Measurements from ENCODE around the gene ATP11A. TPM values are rescaled to one million over a fixed set of nuclear protein-coding genes. Genes with fewer than 3 reads are reported as not detected.
A peak's percentile ranks its signal among the peaks of the same experiment; 100 is the strongest.

The ATP11A gene
- total and polyA plus RNA-seq, 9 of the 15 experiments (the other 6 are each of a cell fraction or from before 2014, with no cell fraction given), result 0.38 to 34.2 (median 4.2) TPM

- no peak for TF ChIP-seq IRF2 (CRISPR knock-in tag; IDR thresholded peaks at IDR 0.05)
- TF ChIP-seq SRSF9 (IDR thresholded peaks at IDR 0.05; ENCODE audit: borderline replicate concordance, low read depth, low read length), result no peak
- TF ChIP-seq ZNF384 (IDR thresholded peaks at IDR 0.05; ENCODE audit: low read depth, low read length), result no peak
- no peak for TF ChIP-seq HDAC6 (IDR thresholded peaks at IDR 0.05; ENCODE audit: low read depth, low read length)
- TF ChIP-seq FOXM1 (IDR thresholded peaks at IDR 0.05; ENCODE audit: low read depth), result no peak
- no peak for TF ChIP-seq FOXM1 (CRISPR knock-in tag; IDR thresholded peaks at IDR 0.05; ENCODE audit: low read depth)
- no peak for TF ChIP-seq TOE1 (IDR thresholded peaks at IDR 0.05; ENCODE audit: borderline replicate concordance)
- no peak for TF ChIP-seq TOE1 (CRISPR knock-in tag; IDR thresholded peaks at IDR 0.05; ENCODE audit: borderline replicate concordance, low read depth)
- no peak for TF ChIP-seq TAL1 (IDR thresholded peaks at IDR 0.05)
- TF ChIP-seq ZNF407 (IDR thresholded peaks at IDR 0.05; ENCODE audit: low read depth), result no peak
- TF ChIP-seq NR2F6 (CRISPR knock-in tag; IDR thresholded peaks at IDR 0.05), result 0 out of 2 replicates have a peak, but pooled peaks have one; percentile 32
- no peak for TF ChIP-seq SLC30A9 (CRISPR knock-in tag; IDR thresholded peaks at IDR 0.05)
- TF ChIP-seq PCBP2 (IDR thresholded peaks at IDR 0.05; ENCODE audit: low read depth, low read length, poor library complexity, severe bottlenecking), result no peak
- peak; percentile 15; the same call in 1 of the 2 replicates for TF ChIP-seq L3MBTL2 (IDR thresholded peaks at IDR 0.05)
- TF ChIP-seq, protein P1, sequence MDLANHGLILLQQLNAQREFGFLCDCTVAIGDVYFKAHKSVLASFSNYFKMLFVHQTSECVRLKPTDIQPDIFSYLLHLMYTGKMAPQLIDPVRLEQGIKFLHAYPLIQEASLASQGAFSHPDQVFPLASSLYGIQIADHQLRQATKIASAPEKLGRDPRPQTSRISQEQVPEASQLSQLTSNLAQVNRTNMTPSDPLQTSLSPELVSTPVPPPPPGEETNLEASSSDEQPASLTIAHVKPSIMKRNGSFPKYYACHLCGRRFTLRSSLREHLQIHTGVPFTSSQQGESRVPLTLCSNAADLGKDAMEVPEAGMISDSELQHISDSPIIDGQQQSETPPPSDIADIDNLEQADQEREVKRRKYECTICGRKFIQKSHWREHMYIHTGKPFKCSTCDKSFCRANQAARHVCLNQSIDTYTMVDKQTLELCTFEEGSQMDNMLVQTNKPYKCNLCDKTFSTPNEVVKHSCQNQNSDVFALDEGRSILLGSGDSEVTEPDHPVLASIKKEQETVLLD (IDR thresholded peaks at IDR 0.05), result no peak
- no peak for TF ChIP-seq ZNF79 (CRISPR knock-in tag; IDR thresholded peaks at IDR 0.05; ENCODE audit: low read depth)
- TF ChIP-seq ZNF717 (CRISPR knock-in tag; IDR thresholded peaks at IDR 0.05), result no peak
- no peak for TF ChIP-seq ZNF274 (IDR thresholded peaks at IDR 0.05; ENCODE audit: borderline replicate concordance, low read depth, low read length)
- TF ChIP-seq PHF8 (IDR thresholded peaks at IDR 0.05; ENCODE audit: borderline replicate concordance, low read length), result peak; percentile 68; the same call in 1 of the 2 replicates
These were observed at the start of gene ATP11A (continued) for GRCh38 chr13:112689303-112690245.
